ENCODE data around the gene ADGRB3. TPM values are rescaled to one million over a fixed set of nuclear protein-coding genes. Genes with fewer than 3 reads are reported as not detected.
A peak's percentile ranks its signal among the peaks of the same experiment; 100 is the strongest.

The ADGRB3 gene
- total RNA-seq, 2 donors from 2014 or later = 1.3 to 2.4 TPM

- H3K4me3 ChIP-seq = no peak overlapping the region
- H3K27me3 ChIP-seq = no peaks in the 10 kb centered on the region
- H3K4me1 ChIP-seq = peaks cover 0 to 8% of the 10 kb centered on the region in 2 donors
- peak overlapping the region in 1 of 2 donors; percentile 81 for H3K27ac ChIP-seq
- DNase-seq (ENCODE audit: low spot score) = no peak
- no peaks in the 10 kb centered on the region for H3K36me3 ChIP-seq
- H3K9me3 ChIP-seq = no peaks in the 10 kb centered on the region
- TF ChIP-seq, protein P1, sequence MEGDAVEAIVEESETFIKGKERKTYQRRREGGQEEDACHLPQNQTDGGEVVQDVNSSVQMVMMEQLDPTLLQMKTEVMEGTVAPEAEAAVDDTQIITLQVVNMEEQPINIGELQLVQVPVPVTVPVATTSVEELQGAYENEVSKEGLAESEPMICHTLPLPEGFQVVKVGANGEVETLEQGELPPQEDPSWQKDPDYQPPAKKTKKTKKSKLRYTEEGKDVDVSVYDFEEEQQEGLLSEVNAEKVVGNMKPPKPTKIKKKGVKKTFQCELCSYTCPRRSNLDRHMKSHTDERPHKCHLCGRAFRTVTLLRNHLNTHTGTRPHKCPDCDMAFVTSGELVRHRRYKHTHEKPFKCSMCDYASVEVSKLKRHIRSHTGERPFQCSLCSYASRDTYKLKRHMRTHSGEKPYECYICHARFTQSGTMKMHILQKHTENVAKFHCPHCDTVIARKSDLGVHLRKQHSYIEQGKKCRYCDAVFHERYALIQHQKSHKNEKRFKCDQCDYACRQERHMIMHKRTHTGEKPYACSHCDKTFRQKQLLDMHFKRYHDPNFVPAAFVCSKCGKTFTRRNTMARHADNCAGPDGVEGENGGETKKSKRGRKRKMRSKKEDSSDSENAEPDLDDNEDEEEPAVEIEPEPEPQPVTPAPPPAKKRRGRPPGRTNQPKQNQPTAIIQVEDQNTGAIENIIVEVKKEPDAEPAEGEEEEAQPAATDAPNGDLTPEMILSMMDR (IDR thresholded peaks at IDR 0.05) = no peak
Measured at GRCh38 chr6:68632734-68633133, 2.3 kb upstream of the ADGRB3 start.

GRCh38 chr6:68633281-68633971 lies 1.7 kb upstream of the ADGRB3 start:
- Histone ChIP-seq H3K4me1 (peaks cover 0 to 8% of the 10 kb centered on the region in 2 donors), H3K36me3 (no peaks in the 10 kb centered on the region), H3K27me3 (no peaks in the 10 kb centered on the region), H3K9me3 (no peaks in the 10 kb centered on the region), H3K27ac (peak overlapping the region; percentile 75 to 81), H3K4me3 (peak overlapping the region; percentile 59 to 60)
- TF ChIP-seq, protein P1 (IDR thresholded peaks at IDR 0.05) = no peak
- DNase-seq (ENCODE audit: low spot score) = no peak

DNA sequence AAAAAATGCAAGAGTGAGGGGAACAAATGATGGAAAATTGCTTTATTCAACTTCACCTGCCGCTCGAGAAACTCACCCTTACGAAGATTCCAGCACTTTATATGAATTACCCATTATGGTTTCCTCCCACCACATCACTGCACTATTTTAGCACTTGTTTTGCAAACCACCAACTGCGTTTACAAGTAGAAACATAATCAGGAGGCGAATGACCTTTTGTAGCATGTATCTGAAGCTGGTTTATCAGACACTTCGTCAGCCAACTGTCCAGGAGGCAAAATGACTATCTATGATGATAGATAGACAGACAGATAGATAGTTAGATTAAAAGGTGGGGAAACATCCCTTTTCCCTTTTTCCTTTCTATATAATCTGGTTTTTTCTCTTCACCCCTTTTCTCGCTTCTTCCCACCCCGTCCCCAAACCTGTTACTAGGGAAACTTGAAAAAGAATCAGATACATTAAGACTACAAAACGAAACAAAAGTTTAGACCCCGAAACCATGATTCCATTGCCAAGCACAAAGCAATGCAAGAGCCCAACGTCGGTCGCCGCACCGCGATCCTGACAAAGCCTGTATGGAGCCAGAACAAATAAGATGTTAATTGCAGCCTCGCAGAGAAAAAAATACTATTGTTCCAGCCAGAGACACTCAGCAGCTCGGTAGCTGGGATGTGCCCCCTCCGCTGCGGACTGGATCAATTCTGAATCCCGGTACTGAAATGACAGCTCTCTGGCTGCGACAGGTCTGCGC lies 933 bp upstream of the ADGRB3 start:
- H3K4me3 ChIP-seq = peak overlapping the region; percentile 59 to 60
- peaks cover 0 to 8% of the 10 kb centered on the region in 2 donors for H3K4me1 ChIP-seq
- H3K9me3 ChIP-seq = no peaks in the 10 kb centered on the region
- TF ChIP-seq, protein P1 (IDR thresholded peaks at IDR 0.05) = no peak
- H3K36me3 ChIP-seq = no peaks in the 10 kb centered on the region
- no peak for DNase-seq (ENCODE audit: low spot score)
- no peaks in the 10 kb centered on the region for H3K27me3 ChIP-seq
- peak overlapping the region; percentile 75 to 81 for H3K27ac ChIP-seq

DNA sequence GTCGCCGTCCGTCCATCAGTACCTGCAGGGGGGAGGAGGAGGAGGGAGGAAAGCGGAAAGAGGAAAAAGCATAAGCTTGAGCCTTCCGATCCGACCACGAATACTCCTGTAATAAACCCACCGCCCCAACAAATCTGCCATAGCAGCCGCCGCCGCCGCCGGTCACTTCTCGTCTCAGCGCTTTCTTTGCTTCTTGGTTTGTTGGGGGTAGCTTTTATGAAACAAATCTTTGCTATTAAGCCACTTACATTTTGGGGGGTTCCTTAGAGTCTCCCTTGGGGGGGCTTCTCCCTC lies 277 bp downstream of the ADGRB3 start:
- no peak for DNase-seq (ENCODE audit: low spot score)
- TF ChIP-seq, protein P1 (IDR thresholded peaks at IDR 0.05) = no peak
- H3K9me3 ChIP-seq = no peaks in the 10 kb centered on the region
- H3K27ac ChIP-seq = peak overlapping the region; percentile 67 to 81
- H3K4me3 ChIP-seq = peak overlapping the region; percentile 59 to 60
- H3K36me3 ChIP-seq = no peaks in the 10 kb centered on the region
- no peaks in the 10 kb centered on the region for H3K27me3 ChIP-seq
- peaks cover 0 to 8% of the 10 kb centered on the region in 2 donors for H3K4me1 ChIP-seq

DNA sequence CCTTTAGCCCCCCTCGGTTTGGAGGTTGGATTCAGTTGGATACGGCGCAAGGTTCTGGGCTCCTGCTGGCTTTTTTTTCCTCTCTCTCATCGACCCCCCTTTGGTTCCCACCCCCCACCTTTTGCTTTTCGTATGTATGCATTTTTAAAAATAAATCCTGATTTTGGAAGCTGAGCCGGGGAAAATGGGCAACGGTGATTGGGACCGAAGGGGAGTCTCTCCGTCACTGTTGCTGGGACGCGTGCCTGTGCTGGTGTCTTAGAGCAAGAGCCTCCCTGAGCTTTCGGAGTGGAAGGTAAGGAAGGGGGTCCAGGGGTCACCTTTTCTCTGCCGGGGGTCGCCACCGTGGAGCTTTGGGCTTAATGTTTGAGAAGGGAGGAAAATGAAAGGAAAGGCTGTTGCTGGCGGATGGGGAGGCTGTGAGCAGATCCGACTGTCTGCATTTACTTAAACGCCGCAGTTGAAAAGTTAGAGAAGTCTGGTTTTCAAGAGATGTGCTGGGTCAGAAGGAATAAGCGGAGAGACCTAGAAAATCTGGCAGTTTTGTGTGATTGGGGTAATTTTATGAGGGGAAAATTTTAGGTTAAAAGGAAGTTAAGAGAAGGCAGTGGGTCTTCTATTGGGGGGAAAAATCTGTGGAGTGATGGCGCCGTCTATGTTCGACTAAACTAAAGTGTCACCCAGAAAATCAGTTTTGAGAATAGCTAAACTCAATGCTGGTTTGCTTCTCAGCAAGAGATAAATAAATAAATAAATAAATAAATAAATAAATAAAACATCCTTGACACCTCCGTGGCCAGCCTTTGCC lies 828 bp downstream of the ADGRB3 start:
- peak overlapping the region; percentile 59 to 60 for H3K4me3 ChIP-seq
- H3K36me3 ChIP-seq = no peaks in the 10 kb centered on the region
- DNase-seq (ENCODE audit: low spot score) = no peak
- peaks cover 0 to 8% of the 10 kb centered on the region in 2 donors for H3K4me1 ChIP-seq
- no peaks in the 10 kb centered on the region for H3K9me3 ChIP-seq
- H3K27ac ChIP-seq = peak overlapping the region; percentile 67 to 81
- H3K27me3 ChIP-seq = no peaks in the 10 kb centered on the region
- TF ChIP-seq, protein P1 (IDR thresholded peaks at IDR 0.05) = no peak
